Naive thymus-derived CD8-positive, alpha-beta T cell (primary cell): ENCODE data around the gene ZNF91. TPM values are rescaled to one million over a fixed set of nuclear protein-coding genes. Genes with fewer than 3 reads are reported as not detected.
"Not testable (repeated sequence)": the region's sequence is repeated elsewhere in the genome, so short reads cannot be mapped to it uniquely, and the experiment has no call there.

Source experiments
- ATAC-seq, 2 donors: fragments of 150-1000 bp; cut with Tn5 transposase in 1 of 2; sonication (Bioruptor Pico), chemical (Tn5 transposase) in 1 of 2; 1 replicate in 1 of 2; 2 replicates in 1 of 2; pipeline ENCODE4 v1.10.0; 2021; ENCODE audit warnings: mild to moderate bottlenecking in 2 of 2, moderate library complexity in 2 of 2
- POLR2A ChIA-PET: fragments of 350-600 bp; sonication (Branson Sonifier 250); formaldehyde crosslinking; loops from one replicate; lab custom pipeline; 2021; ENCODE audit warnings: antibody characterized with exemption; lab: Charles Lee
- DNase-seq, 10 donors: peaks; one replicate each; pipeline versions ENCODE4 v3.0.0 to v3.0.0-alpha.2; 2020 to 2022
- H3K27ac Mint-ChIP-seq, 10 donors: one replicate each; pipeline ENCODE4 v1.8.0; 2020 to 2022; ENCODE audit warnings: mild to moderate bottlenecking in 10 of 10, mixed read lengths in 10 of 10, moderate library complexity in 4 of 10, inconsistent platforms in 1 of 10
- H3K27me3 Mint-ChIP-seq, 5 donors: one replicate each; pipeline ENCODE4 v1.8.0; 2021 to 2022; ENCODE audit warnings: mixed read lengths in 5 of 5
- H3K36me3 Mint-ChIP-seq, 3 donors: one replicate each; pipeline ENCODE4 v1.8.0; 2020 to 2022; ENCODE audit warnings: mixed read lengths in 3 of 3, mild to moderate bottlenecking in 2 of 3, inconsistent platforms in 1 of 3
- H3K4me1 Mint-ChIP-seq, 4 donors: one replicate each; pipeline ENCODE4 v1.8.0; 2021 to 2022; ENCODE audit warnings: mixed read lengths in 4 of 4
- H3K4me3 Mint-ChIP-seq, 10 donors: one replicate each; pipeline ENCODE4 v1.8.0; 2020 to 2022; ENCODE audit warnings: mild to moderate bottlenecking in 10 of 10, mixed read lengths in 10 of 10, moderate library complexity in 6 of 10, inconsistent platforms in 1 of 10
- H3K9me3 Mint-ChIP-seq, 9 donors: one replicate each; pipeline ENCODE4 v1.8.0; 2020 to 2022; ENCODE audit warnings: mixed read lengths in 9 of 9, mild to moderate bottlenecking in 3 of 9, inconsistent platforms in 1 of 9, moderate library complexity in 1 of 9
- polyA plus RNA-seq, 3 donors: library from polyadenylated mRNA; unstranded; fragments of 300-500 nt; fragmentation: Illumina TruSeq; gene quantifications; one replicate each; pipeline ENCODE4 v1.2.3, GENCODE V29; 2021
- total RNA-seq, 8 experiments: library from RNA in 2 of 8; stranded (reverse) in 2 of 8; gene quantifications; one replicate each; pipeline ENCODE4 v1.2.3 and lab custom pipeline; 2021 to 2026

Gene ZNF91
- total and polyA plus RNA-seq, 5 experiments from 2014 or later: 44.2 to 121 (median 53.8) TPM

- H3K9me3 Mint-ChIP-seq: peaks cover 0 to 8% (median 0%) of the 10 kb centered on the region in 9 donors
- H3K27me3 Mint-ChIP-seq: peaks cover 4 to 14% (median 7%) of the 10 kb centered on the region in 5 donors
- peak overlapping the region in 2 of 10 donors; percentile 20 to 40 for H3K27ac Mint-ChIP-seq
- no peak for ATAC-seq
- DNase-seq: no peak
- H3K36me3 Mint-ChIP-seq: peaks cover 0 to 11% (median 0%) of the 10 kb centered on the region in 3 donors
- no peak overlapping the region for H3K4me3 Mint-ChIP-seq
- H3K4me1 Mint-ChIP-seq: peaks cover 0 to under 1% (median 0%) of the 10 kb centered on the region in 4 donors
- POLR2A ChIA-PET: no interaction called here
Observed at GRCh38 chr19:23409392-23410048, 14.2 kb upstream of the ZNF91 start.

- no peak overlapping the region for H3K27ac Mint-ChIP-seq
- DNase-seq (no peak), ATAC-seq (no peak)
- H3K36me3 Mint-ChIP-seq: peaks cover 0 to 11% (median 0%) of the 10 kb centered on the region in 3 donors
- no peak overlapping the region for H3K4me3 Mint-ChIP-seq
- peaks cover 0 to 2% (median 0%) of the 10 kb centered on the region in 5 donors for H3K27me3 Mint-ChIP-seq
- no peaks in the 10 kb centered on the region for H3K4me1 Mint-ChIP-seq
- H3K9me3 Mint-ChIP-seq: peaks cover 0 to 6% (median 0%) of the 10 kb centered on the region in 9 donors
- POLR2A ChIA-PET: no interaction called here
Observed at GRCh38 chr19:23407616-23408133, 12.4 kb upstream of the ZNF91 start.

DNA sequence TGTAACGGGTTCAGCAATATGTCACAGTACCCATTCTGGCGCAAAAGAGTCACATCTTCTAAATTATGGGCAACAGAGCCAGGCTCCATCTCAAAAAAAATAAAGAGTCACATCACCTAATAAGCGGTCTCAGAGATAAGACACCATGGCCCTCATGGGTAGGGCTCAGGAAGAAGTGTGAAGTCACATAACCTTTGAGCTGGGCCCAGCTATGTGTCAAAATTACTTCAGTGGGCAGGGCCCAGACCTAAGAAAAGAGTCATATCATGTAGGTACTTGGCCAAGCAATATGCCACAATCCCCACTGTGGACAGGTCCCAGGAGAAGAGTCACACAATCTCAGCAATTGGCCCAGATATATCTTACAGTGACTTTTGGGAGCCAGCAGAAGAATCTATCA lies 11.4 kb upstream of the ZNF91 start:
- no peak for ATAC-seq
- Mint-ChIP-seq H3K27ac (no peak overlapping the region), H3K9me3 (peaks cover 0 to 6% (median 0%) of the 10 kb centered on the region in 9 donors), H3K27me3 (peaks cover 0 to 2% (median 0%) of the 10 kb centered on the region in 5 donors), H3K4me3 (no peak overlapping the region), H3K4me1 (no peaks in the 10 kb centered on the region), H3K36me3 (peaks cover 0 to 11% (median 0%) of the 10 kb centered on the region in 3 donors)
- no peak for DNase-seq
- POLR2A ChIA-PET: no interaction called here

DNA sequence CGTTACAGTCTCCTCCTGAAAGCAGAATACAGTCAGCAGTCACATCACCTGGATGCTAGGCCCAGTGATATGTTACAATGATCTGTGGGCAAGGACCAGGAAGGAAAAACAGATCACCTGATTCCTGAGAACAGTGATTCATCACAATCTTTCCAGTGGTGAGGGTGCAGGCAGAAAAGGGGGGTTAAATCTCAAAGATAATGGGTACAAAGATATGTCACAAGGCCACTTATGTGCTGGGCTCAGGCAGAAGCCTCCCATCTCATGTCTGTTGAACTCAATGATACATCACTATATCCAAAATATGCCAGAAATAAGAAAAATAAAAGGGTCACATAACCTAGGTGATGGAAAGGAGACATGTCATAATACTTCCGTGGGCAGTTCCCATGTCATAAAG lies 10.8 kb upstream of the ZNF91 start:
- DNase-seq (no peak), ATAC-seq (no peak)
- H3K36me3 Mint-ChIP-seq: peaks cover 0 to 11% (median 0%) of the 10 kb centered on the region in 3 donors
- no peaks in the 10 kb centered on the region for H3K4me1 Mint-ChIP-seq
- H3K9me3 Mint-ChIP-seq: peaks cover 0 to 6% (median 0%) of the 10 kb centered on the region in 9 donors
- no peak overlapping the region for H3K4me3 Mint-ChIP-seq
- no peak overlapping the region for H3K27ac Mint-ChIP-seq
- POLR2A ChIA-PET: no interaction called here
- H3K27me3 Mint-ChIP-seq: peaks cover 0 to 2% (median 0%) of the 10 kb centered on the region in 5 donors

GRCh38 chr19:23404676-23405075 lies 9.4 kb upstream of the ZNF91 start:
- H3K27me3 Mint-ChIP-seq: peaks cover 0 to 1% (median 0%) of the 10 kb centered on the region in 5 donors
- POLR2A ChIA-PET: interaction anchor here (1.3 kb wide), 1 partner anchor 9 kb away, joined by 3 read pairs; the partner anchor contains the start of gene ZNF91
- H3K9me3 Mint-ChIP-seq: peaks cover 0 to 6% (median 0%) of the 10 kb centered on the region in 9 donors

GRCh38 chr19:23403581-23404324 lies 8.5 kb upstream of the ZNF91 start:
- Mint-ChIP-seq H3K4me3 (no peak overlapping the region), H3K27me3 (no peaks in the 10 kb centered on the region), H3K4me1 (no peaks in the 10 kb centered on the region), H3K9me3 (peaks cover 0 to 6% (median 0%) of the 10 kb centered on the region in 9 donors), H3K27ac (no peak overlapping the region), H3K36me3 (peaks cover 0 to 11% (median 6%) of the 10 kb centered on the region in 3 donors)
- ATAC-seq (no peak), DNase-seq (no peak)
- POLR2A ChIA-PET: interaction anchor here (1.3 kb wide), 1 partner anchor 8 kb away, joined by 3 read pairs; the partner anchor contains the start of gene ZNF91

More at GRCh38 chr19:23404676-23405075, 9.4 kb upstream of the ZNF91 start:
- Mint-ChIP-seq H3K4me3 (peak overlapping the region in 1 of 10 donors; percentile 14), H3K4me1 (no peaks in the 10 kb centered on the region), H3K36me3 (peaks cover 0 to 11% (median 2%) of the 10 kb centered on the region in 3 donors), H3K27ac (no peak overlapping the region)
- no peak for DNase-seq
- ATAC-seq: no peak

- Mint-ChIP-seq H3K4me3 (no peak overlapping the region), H3K4me1 (no peaks in the 10 kb centered on the region), H3K27ac (no peak overlapping the region), H3K36me3 (peaks cover 0 to 11% (median 6%) of the 10 kb centered on the region in 3 donors), H3K9me3 (peaks cover 0 to 6% (median 0%) of the 10 kb centered on the region in 9 donors), H3K27me3 (no peaks in the 10 kb centered on the region)
- POLR2A ChIA-PET: interaction anchor here (1.3 kb wide), 1 partner anchor 7 kb away, joined by 3 read pairs; the partner anchor contains the start of gene ZNF91
- DNase-seq (no peak), ATAC-seq (no peak)
Observed at GRCh38 chr19:23403052-23403451, 7.8 kb upstream of the ZNF91 start.

GRCh38 chr19:23402388-23402787 lies 7.1 kb upstream of the ZNF91 start:
- no peak for ATAC-seq

DNA sequence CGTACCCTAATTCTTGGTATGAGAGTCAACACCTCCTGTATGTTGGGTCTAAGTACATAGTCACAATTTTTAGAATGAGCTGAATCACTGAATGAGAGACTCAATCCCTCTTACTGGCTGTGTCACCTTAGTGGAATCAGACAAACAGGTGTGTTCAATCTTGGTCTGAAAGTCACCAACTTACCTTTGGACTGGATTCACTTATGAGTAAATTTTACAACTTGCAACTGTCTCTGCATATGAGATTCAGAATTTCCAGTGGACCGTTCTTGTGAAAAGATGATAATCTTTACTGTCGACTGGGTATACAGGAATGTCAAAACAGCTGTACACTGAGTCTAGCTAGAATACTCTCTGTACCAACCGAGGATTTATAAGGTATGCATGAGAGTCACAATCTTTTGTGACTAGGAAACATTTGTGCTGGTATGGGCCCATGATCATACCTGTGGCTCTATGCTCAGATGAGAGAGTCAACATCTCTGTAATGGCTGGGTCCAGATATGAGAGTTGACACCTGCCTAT lies 5.9 kb upstream of the ZNF91 start:
- ATAC-seq: no peak
- POLR2A ChIA-PET: no interaction called here
- Mint-ChIP-seq H3K27ac (peak overlapping the region in 1 of 10 donors; percentile 2), H3K36me3 (peaks cover 0 to 6% (median 5%) of the 10 kb centered on the region in 3 donors), H3K4me3 (no peak overlapping the region), H3K4me1 (peaks cover 0 to 3% (median under 1%) of the 10 kb centered on the region in 4 donors), H3K27me3 (no peaks in the 10 kb centered on the region), H3K9me3 (peaks cover 0 to 3% (median 0%) of the 10 kb centered on the region in 9 donors)
- DNase-seq: no peak

More at GRCh38 chr19:23402388-23402787, 7.1 kb upstream of the ZNF91 start:
- POLR2A ChIA-PET: no interaction called here
- no peak for DNase-seq
- H3K4me3 Mint-ChIP-seq: no peak overlapping the region
- H3K4me1 Mint-ChIP-seq: peaks cover 0 to 1% (median 0%) of the 10 kb centered on the region in 4 donors
- H3K9me3 Mint-ChIP-seq: peaks cover 0 to 4% (median 0%) of the 10 kb centered on the region in 9 donors
- no peak overlapping the region for H3K27ac Mint-ChIP-seq
- H3K27me3 Mint-ChIP-seq: no peaks in the 10 kb centered on the region
- H3K36me3 Mint-ChIP-seq: peaks cover 0 to 11% (median 6%) of the 10 kb centered on the region in 3 donors

GRCh38 chr19:23399443-23399842 lies 4.2 kb upstream of the ZNF91 start:
- Mint-ChIP-seq H3K9me3 (peaks cover 0 to 3% (median 0%) of the 10 kb centered on the region in 9 donors), H3K4me1 (peaks cover under 1 to 9% (median 4%) of the 10 kb centered on the region in 4 donors), H3K27ac (no peak overlapping the region), H3K4me3 (no peak overlapping the region), H3K27me3 (no peaks in the 10 kb centered on the region), H3K36me3 (peaks cover 0 to 6% (median 4%) of the 10 kb centered on the region in 3 donors)
- DNase-seq (no peak), ATAC-seq (no peak)
- POLR2A ChIA-PET: no interaction called here

DNA sequence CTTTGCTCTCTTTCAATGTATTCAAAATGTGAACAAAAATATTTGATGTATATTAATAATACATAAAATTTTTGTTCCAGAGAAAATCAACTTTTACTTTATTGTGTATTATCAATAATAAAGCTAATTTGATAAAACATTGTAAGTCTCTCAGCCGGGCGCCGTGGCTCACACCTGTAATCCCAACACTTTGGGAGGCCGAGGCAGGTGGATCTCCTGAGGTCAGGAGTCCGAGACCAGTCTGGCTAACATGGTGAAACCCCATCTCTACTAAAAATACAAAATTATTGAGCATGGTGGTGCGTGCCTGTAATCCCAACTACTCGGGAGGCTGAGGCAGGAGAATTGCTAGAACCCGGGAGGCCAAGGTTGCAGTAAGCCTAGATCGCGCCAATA lies 449 bp upstream of the ZNF91 start:
- H3K27ac Mint-ChIP-seq: peak overlapping the region; percentile 66 to 99 (median 98)
- H3K4me3 Mint-ChIP-seq: peak overlapping the region in 7 of 10 donors; percentile 50 to 99 (median 97)

DNA sequence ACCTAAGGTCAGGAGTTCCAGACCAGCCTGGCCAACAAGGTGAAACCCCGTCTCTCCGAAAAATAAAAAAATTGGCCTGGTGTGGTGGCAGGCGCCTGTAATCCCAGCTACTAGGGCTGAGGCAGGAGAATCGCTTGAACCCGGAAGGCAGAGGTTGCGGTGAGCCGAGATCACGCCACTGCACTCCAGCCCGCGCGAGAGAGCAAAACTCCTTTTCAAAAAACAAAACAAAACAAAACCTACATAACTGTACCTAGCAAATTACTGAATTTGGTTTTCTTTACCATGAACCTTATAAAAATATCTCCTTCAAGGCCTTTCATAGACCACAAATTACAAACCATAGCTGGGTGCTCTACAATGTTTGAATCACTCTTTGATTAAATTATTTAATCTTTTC lies 760 bp downstream of the ZNF91 start:
- POLR2A ChIA-PET: interaction anchor here (0.7 to 2.3 kb wide), 12 partner anchors 10 to 1998 kb away, joined by 3 to 38 read pairs (median 6); partner anchors contain the start of genes ZNF429, ZNF493, ZNF675 and ZNF681
- Mint-ChIP-seq H3K27ac (peak overlapping the region; percentile 94 to 99 (median 99)), H3K9me3 (peaks cover 0 to 26% (median 2%) of the 10 kb centered on the region in 9 donors), H3K27me3 (no peaks in the 10 kb centered on the region), H3K36me3 (peaks cover 16 to 43% (median 36%) of the 10 kb centered on the region in 3 donors), H3K4me3 (peak overlapping the region; percentile 93 to 99 (median 96)), H3K4me1 (peaks cover 13 to 50% (median 40%) of the 10 kb centered on the region in 4 donors)
- ATAC-seq: peak; percentile 12 to 24
- DNase-seq: peak; percentile 24 to 66 (median 46)

More for the DNA sequence above, 449 bp upstream of the ZNF91 start:
- POLR2A ChIA-PET: interaction anchor here (0.7 to 2.3 kb wide), 16 partner anchors 8 to 1890 kb away, joined by 3 to 38 read pairs (median 4); partner anchors contain the start of genes ZNF254, ZNF429, ZNF43 and ZNF675
- ATAC-seq, DNase-seq, H3K27me3 Mint-ChIP-seq: not testable (repeated sequence)
- peaks cover 0 to 18% (median 3%) of the 10 kb centered on the region in 9 donors for H3K9me3 Mint-ChIP-seq
- H3K4me1 Mint-ChIP-seq: peaks cover 11 to 41% (median 35%) of the 10 kb centered on the region in 4 donors
- H3K36me3 Mint-ChIP-seq: peaks cover 10 to 33% (median 25%) of the 10 kb centered on the region in 3 donors
